ENCODE measurements around the gene PSMC3. TPM values are rescaled to one million over a fixed set of nuclear protein-coding genes. Genes with fewer than 3 reads are reported as not detected.
A peak's percentile ranks its signal among the peaks of the same experiment; 100 is the strongest.

PSMC3 gene
- total RNA-seq, 1 experiment from 2014 or later: 181 TPM

GRCh38 chr11:47394050-47394321 is 32.3 kb downstream of the PSMC3 start:
- intact Hi-C loops (cut with micrococcal nuclease; ENCODE audit: unreplicated experiment) (no loop called here), in situ Hi-C loops (cut with HindIII; ENCODE audit: low pct_unique_long_range_greater_than_20kb, low sequenced_read_pairs) (no loop called here)
- DNase-seq (ENCODE audit: low read depth, low spot score) (no peak), ATAC-seq (no peak)
- Histone ChIP-seq H3K9me3 (ENCODE audit: control insufficient read depth, insufficient read depth, low read depth, low read length) (no peaks in the 10 kb centered on the region), H3K4me1 (ENCODE audit: control insufficient read depth, insufficient read depth, low read length) (no peaks in the 10 kb centered on the region; the same call in 1 of the 2 replicates), H3K4me3 (ENCODE audit: low read depth in 2 of 2, low read length in 2 of 2) (no peak overlapping the region), H3K36me3 (ENCODE audit: control insufficient read depth, insufficient read depth, low read length) (no peaks in the 10 kb centered on the region), H3K27me3 (ENCODE audit: control insufficient read depth, insufficient read depth, low read length) (no peaks in the 10 kb centered on the region), H3K27ac (ENCODE audit: low read length) (no peak overlapping the region)
- TF ChIP-seq, protein P1, sequence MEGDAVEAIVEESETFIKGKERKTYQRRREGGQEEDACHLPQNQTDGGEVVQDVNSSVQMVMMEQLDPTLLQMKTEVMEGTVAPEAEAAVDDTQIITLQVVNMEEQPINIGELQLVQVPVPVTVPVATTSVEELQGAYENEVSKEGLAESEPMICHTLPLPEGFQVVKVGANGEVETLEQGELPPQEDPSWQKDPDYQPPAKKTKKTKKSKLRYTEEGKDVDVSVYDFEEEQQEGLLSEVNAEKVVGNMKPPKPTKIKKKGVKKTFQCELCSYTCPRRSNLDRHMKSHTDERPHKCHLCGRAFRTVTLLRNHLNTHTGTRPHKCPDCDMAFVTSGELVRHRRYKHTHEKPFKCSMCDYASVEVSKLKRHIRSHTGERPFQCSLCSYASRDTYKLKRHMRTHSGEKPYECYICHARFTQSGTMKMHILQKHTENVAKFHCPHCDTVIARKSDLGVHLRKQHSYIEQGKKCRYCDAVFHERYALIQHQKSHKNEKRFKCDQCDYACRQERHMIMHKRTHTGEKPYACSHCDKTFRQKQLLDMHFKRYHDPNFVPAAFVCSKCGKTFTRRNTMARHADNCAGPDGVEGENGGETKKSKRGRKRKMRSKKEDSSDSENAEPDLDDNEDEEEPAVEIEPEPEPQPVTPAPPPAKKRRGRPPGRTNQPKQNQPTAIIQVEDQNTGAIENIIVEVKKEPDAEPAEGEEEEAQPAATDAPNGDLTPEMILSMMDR (IDR thresholded peaks at IDR 0.05): no peak
- TF ChIP-seq TCF7L2 (IDR thresholded peaks at IDR 0.05; ENCODE audit: low read depth, low read length): no peak
- no peak for TF ChIP-seq POLR2AphosphoS5 (IDR thresholded peaks at IDR 0.05; ENCODE audit: low read depth, low read length)
- TF ChIP-seq, protein P2, sequence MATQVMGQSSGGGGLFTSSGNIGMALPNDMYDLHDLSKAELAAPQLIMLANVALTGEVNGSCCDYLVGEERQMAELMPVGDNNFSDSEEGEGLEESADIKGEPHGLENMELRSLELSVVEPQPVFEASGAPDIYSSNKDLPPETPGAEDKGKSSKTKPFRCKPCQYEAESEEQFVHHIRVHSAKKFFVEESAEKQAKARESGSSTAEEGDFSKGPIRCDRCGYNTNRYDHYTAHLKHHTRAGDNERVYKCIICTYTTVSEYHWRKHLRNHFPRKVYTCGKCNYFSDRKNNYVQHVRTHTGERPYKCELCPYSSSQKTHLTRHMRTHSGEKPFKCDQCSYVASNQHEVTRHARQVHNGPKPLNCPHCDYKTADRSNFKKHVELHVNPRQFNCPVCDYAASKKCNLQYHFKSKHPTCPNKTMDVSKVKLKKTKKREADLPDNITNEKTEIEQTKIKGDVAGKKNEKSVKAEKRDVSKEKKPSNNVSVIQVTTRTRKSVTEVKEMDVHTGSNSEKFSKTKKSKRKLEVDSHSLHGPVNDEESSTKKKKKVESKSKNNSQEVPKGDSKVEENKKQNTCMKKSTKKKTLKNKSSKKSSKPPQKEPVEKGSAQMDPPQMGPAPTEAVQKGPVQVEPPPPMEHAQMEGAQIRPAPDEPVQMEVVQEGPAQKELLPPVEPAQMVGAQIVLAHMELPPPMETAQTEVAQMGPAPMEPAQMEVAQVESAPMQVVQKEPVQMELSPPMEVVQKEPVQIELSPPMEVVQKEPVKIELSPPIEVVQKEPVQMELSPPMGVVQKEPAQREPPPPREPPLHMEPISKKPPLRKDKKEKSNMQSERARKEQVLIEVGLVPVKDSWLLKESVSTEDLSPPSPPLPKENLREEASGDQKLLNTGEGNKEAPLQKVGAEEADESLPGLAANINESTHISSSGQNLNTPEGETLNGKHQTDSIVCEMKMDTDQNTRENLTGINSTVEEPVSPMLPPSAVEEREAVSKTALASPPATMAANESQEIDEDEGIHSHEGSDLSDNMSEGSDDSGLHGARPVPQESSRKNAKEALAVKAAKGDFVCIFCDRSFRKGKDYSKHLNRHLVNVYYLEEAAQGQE (IDR thresholded peaks at IDR 0.05; ENCODE audit: insufficient read depth in 1 of 2, low read depth in 2 of 2, low read length in 1 of 2): no peak
- TF ChIP-seq SIN3A (IDR thresholded peaks at IDR 0.05; ENCODE audit: borderline replicate concordance, insufficient read depth, low read depth, low read length): no peak
- no TSS peak for BruUV-seq (replicated peaks)
- ChIA-PET POLR2A (no interaction called here), CTCF (no interaction called here)

- Histone ChIP-seq H3K27ac (ENCODE audit: low read length) (no peak overlapping the region), H3K36me3 (ENCODE audit: control insufficient read depth, insufficient read depth, low read length) (no peaks in the 10 kb centered on the region), H3K27me3 (ENCODE audit: control insufficient read depth, insufficient read depth, low read length) (no peaks in the 10 kb centered on the region), H3K4me3 (ENCODE audit: low read depth in 2 of 2, low read length in 2 of 2) (no peak overlapping the region), H3K9me3 (ENCODE audit: control insufficient read depth, insufficient read depth, low read depth, low read length) (no peaks in the 10 kb centered on the region), H3K4me1 (ENCODE audit: control insufficient read depth, insufficient read depth, low read length) (no peaks in the 10 kb centered on the region; the same call in 1 of the 2 replicates)
- in situ Hi-C loops (cut with HindIII; ENCODE audit: low pct_unique_long_range_greater_than_20kb, low sequenced_read_pairs): no loop called here
- TF ChIP-seq, protein P1 (IDR thresholded peaks at IDR 0.05): no peak
- TF ChIP-seq, protein P2 (IDR thresholded peaks at IDR 0.05; ENCODE audit: insufficient read depth in 1 of 2, low read depth in 2 of 2, low read length in 1 of 2): no peak
- TF ChIP-seq POLR2AphosphoS5 (IDR thresholded peaks at IDR 0.05; ENCODE audit: low read depth, low read length): no peak
- no peak for TF ChIP-seq TCF7L2 (IDR thresholded peaks at IDR 0.05; ENCODE audit: low read depth, low read length)
- TF ChIP-seq SIN3A (IDR thresholded peaks at IDR 0.05; ENCODE audit: borderline replicate concordance, insufficient read depth, low read depth, low read length): no peak
- no peak for DNase-seq (ENCODE audit: low read depth, low spot score)
- ChIA-PET POLR2A (no interaction called here), CTCF (interaction anchor here (0.7 kb wide), 1 partner anchor 43 kb away, joined by 4 read pairs; no protein-coding TSS in a partner anchor)
- intact Hi-C loops (cut with micrococcal nuclease; ENCODE audit: unreplicated experiment): no loop called here
- 0 out of 2 replicates have a peak, but pooled peaks have one; percentile 34 for ATAC-seq
- no TSS peak for BruUV-seq (replicated peaks)
These were observed 32.8 kb downstream of the PSMC3 start for GRCh38 chr11:47393163-47394049.
